ENCODE measurements around the gene PTPDC1.

PTPDC1 gene

GRCh38 chr9:94144394-94144793 is 60.1 kb downstream of the PTPDC1 start:
- Histone ChIP-seq H3K27ac (ENCODE audit: low read depth, low read length) (no peak overlapping the region), H2BK120ac (ENCODE audit: insufficient read depth, low read length, poor library complexity) (no peak overlapping the region), H4K8ac (ENCODE audit: low read depth, low read length) (no peak overlapping the region), H2BK5ac (ENCODE audit: low read depth, low read length, poor library complexity) (no peak overlapping the region), H3K4me1 (ENCODE audit: control insufficient read depth in 1 of 2, insufficient read depth in 2 of 2, low read length in 2 of 2) (peaks cover 12 to 20% of the 10 kb centered on the region in 2 experiments), H3K23ac (ENCODE audit: low read length) (no peak overlapping the region), H3K9ac (ENCODE audit: low read length) (no peak overlapping the region), H3K36me3 (ENCODE audit: control insufficient read depth in 1 of 2, insufficient read depth in 2 of 2, low read length in 2 of 2) (no peaks in the 10 kb centered on the region), H3K79me2 (ENCODE audit: control insufficient read depth, insufficient read depth, low read length, poor library complexity) (no peaks in the 10 kb centered on the region), H3K27me3 (ENCODE audit: insufficient read depth, low read length) (no peaks in the 10 kb centered on the region), H3K4ac (ENCODE audit: low read depth, low read length) (no peak overlapping the region), H3K4me2 (ENCODE audit: low read length) (no peak overlapping the region), H2AK5ac (ENCODE audit: low read length) (no peak overlapping the region), H4K12ac (ENCODE audit: low read depth, low read length) (no peak overlapping the region), H4K91ac (ENCODE audit: low read depth, low read length) (no peak overlapping the region), H2BK12ac (ENCODE audit: low read length) (no peak overlapping the region), H3K14ac (ENCODE audit: low read length) (no peak overlapping the region), H3K79me1 (ENCODE audit: low read length) (no peaks in the 10 kb centered on the region), H3K18ac (ENCODE audit: low read length) (no peak overlapping the region), H3K9me3 (ENCODE audit: insufficient read depth, low read depth, low read length) (no peaks in the 10 kb centered on the region), H2AFZ (ENCODE audit: insufficient read depth, low read length, poor library complexity) (no peak overlapping the region), H3K4me3 (ENCODE audit: low read depth, low read length) (no peak overlapping the region)
- WGBS (ENCODE audit: extremely low coverage, insufficient coverage, insufficient read length), result no CpG with 5 or more reads among the region's 2 CpGs
- DNase-seq, result no peak

- WGBS (ENCODE audit: extremely low coverage, insufficient coverage, insufficient read length), result no CpG with 5 or more reads among the region's 5 CpGs
- no peak overlapping the region for H3K23ac ChIP-seq (ENCODE audit: low read length)
- H3K18ac ChIP-seq (ENCODE audit: low read length), result no peak overlapping the region
- H3K4me1 ChIP-seq (ENCODE audit: control insufficient read depth in 1 of 2, insufficient read depth in 2 of 2, low read length in 2 of 2), result peaks cover 10 to 16% of the 10 kb centered on the region in 2 experiments
- no peak overlapping the region for H2BK12ac ChIP-seq (ENCODE audit: low read length)
- no peak for DNase-seq
- no peak overlapping the region for H3K14ac ChIP-seq (ENCODE audit: low read length)
- no peak overlapping the region for H3K4me2 ChIP-seq (ENCODE audit: low read length)
- H3K79me2 ChIP-seq (ENCODE audit: control insufficient read depth, insufficient read depth, low read length, poor library complexity), result no peaks in the 10 kb centered on the region
- H3K9me3 ChIP-seq (ENCODE audit: insufficient read depth, low read depth, low read length), result no peaks in the 10 kb centered on the region
- H2BK5ac ChIP-seq (ENCODE audit: low read depth, low read length, poor library complexity), result no peak overlapping the region
- H4K8ac ChIP-seq (ENCODE audit: low read depth, low read length), result no peak overlapping the region
- H3K4me3 ChIP-seq (ENCODE audit: low read depth, low read length), result no peak overlapping the region
- H3K79me1 ChIP-seq (ENCODE audit: low read length), result no peaks in the 10 kb centered on the region
- H3K4ac ChIP-seq (ENCODE audit: low read depth, low read length), result no peak overlapping the region
- H4K91ac ChIP-seq (ENCODE audit: low read depth, low read length), result no peak overlapping the region
- H3K27me3 ChIP-seq (ENCODE audit: insufficient read depth, low read length), result no peaks in the 10 kb centered on the region
- no peak overlapping the region for H2BK120ac ChIP-seq (ENCODE audit: insufficient read depth, low read length, poor library complexity)
- no peak overlapping the region for H2AFZ ChIP-seq (ENCODE audit: insufficient read depth, low read length, poor library complexity)
- no peaks in the 10 kb centered on the region for H3K36me3 ChIP-seq (ENCODE audit: control insufficient read depth in 1 of 2, insufficient read depth in 2 of 2, low read length in 2 of 2)
- no peak overlapping the region for H4K12ac ChIP-seq (ENCODE audit: low read depth, low read length)
- no peak overlapping the region for H2AK5ac ChIP-seq (ENCODE audit: low read length)
- H3K27ac ChIP-seq (ENCODE audit: low read depth, low read length), result no peak overlapping the region
- H3K9ac ChIP-seq (ENCODE audit: low read length), result no peak overlapping the region
Observed at GRCh38 chr9:94145640-94146039, 61.4 kb downstream of the PTPDC1 start.

- Histone ChIP-seq H3K4me1 (ENCODE audit: control insufficient read depth in 1 of 2, insufficient read depth in 2 of 2, low read length in 2 of 2) (peaks cover 0 to 9% of the 10 kb centered on the region in 2 experiments), H3K79me2 (ENCODE audit: control insufficient read depth, insufficient read depth, low read length, poor library complexity) (no peaks in the 10 kb centered on the region), H3K14ac (ENCODE audit: low read length) (no peak overlapping the region), H3K27me3 (ENCODE audit: insufficient read depth, low read length) (no peaks in the 10 kb centered on the region), H3K4me3 (ENCODE audit: low read depth, low read length) (no peak overlapping the region), H3K9me3 (ENCODE audit: insufficient read depth, low read depth, low read length) (no peaks in the 10 kb centered on the region), H2BK120ac (ENCODE audit: insufficient read depth, low read length, poor library complexity) (no peak overlapping the region), H2AFZ (ENCODE audit: insufficient read depth, low read length, poor library complexity) (no peak overlapping the region), H2BK5ac (ENCODE audit: low read depth, low read length, poor library complexity) (no peak overlapping the region), H3K4ac (ENCODE audit: low read depth, low read length) (no peak overlapping the region), H3K27ac (ENCODE audit: low read depth, low read length) (no peak overlapping the region), H2BK12ac (ENCODE audit: low read length) (no peak overlapping the region), H3K36me3 (ENCODE audit: control insufficient read depth in 1 of 2, insufficient read depth in 2 of 2, low read length in 2 of 2) (no peaks in the 10 kb centered on the region), H2AK5ac (ENCODE audit: low read length) (no peak overlapping the region), H4K8ac (ENCODE audit: low read depth, low read length) (no peak overlapping the region), H3K4me2 (ENCODE audit: low read length) (no peak overlapping the region), H3K23ac (ENCODE audit: low read length) (no peak overlapping the region), H3K9ac (ENCODE audit: low read length) (no peak overlapping the region), H4K12ac (ENCODE audit: low read depth, low read length) (no peak overlapping the region), H3K79me1 (ENCODE audit: low read length) (no peaks in the 10 kb centered on the region), H4K91ac (ENCODE audit: low read depth, low read length) (no peak overlapping the region), H3K18ac (ENCODE audit: low read length) (no peak overlapping the region)
- WGBS (ENCODE audit: extremely low coverage, insufficient coverage, insufficient read length), result no CpG with 5 or more reads among the region's 13 CpGs
- DNase-seq, result no peak
Observed at GRCh38 chr9:94147776-94148175, 63.5 kb downstream of the PTPDC1 start.

DNA sequence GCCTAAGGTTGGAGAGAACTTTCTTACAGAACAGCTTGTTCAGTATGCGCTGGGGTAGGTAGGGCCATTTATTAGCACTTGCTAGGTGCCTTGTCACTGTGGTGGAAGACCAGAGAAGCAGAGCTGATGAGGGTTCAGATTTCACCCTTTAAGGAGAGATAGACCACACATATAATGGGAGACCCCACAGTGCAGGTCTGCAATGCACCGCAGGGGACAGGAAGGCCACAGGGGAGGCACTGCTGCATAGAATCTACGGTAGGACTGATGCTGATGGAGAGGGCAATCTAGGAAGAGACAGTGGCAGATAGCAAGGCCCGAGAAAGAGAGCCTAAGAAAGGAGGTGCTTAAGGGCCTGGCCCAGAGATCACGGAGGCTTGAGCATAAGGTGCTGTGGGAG is 64.2 kb downstream of the PTPDC1 start:
- Histone ChIP-seq H3K18ac (ENCODE audit: low read length) (no peak overlapping the region), H3K36me3 (ENCODE audit: control insufficient read depth in 1 of 2, insufficient read depth in 2 of 2, low read length in 2 of 2) (no peaks in the 10 kb centered on the region), H3K4ac (ENCODE audit: low read depth, low read length) (no peak overlapping the region), H3K4me2 (ENCODE audit: low read length) (no peak overlapping the region), H3K9ac (ENCODE audit: low read length) (no peak overlapping the region), H4K12ac (ENCODE audit: low read depth, low read length) (no peak overlapping the region), H4K8ac (ENCODE audit: low read depth, low read length) (no peak overlapping the region), H3K9me3 (ENCODE audit: insufficient read depth, low read depth, low read length) (no peaks in the 10 kb centered on the region), H3K79me2 (ENCODE audit: control insufficient read depth, insufficient read depth, low read length, poor library complexity) (no peaks in the 10 kb centered on the region), H2BK120ac (ENCODE audit: insufficient read depth, low read length, poor library complexity) (no peak overlapping the region), H2AFZ (ENCODE audit: insufficient read depth, low read length, poor library complexity) (no peak overlapping the region), H3K4me3 (ENCODE audit: low read depth, low read length) (no peak overlapping the region), H3K27me3 (ENCODE audit: insufficient read depth, low read length) (no peaks in the 10 kb centered on the region), H2AK5ac (ENCODE audit: low read length) (no peak overlapping the region), H3K79me1 (ENCODE audit: low read length) (no peaks in the 10 kb centered on the region), H2BK12ac (ENCODE audit: low read length) (no peak overlapping the region), H3K27ac (ENCODE audit: low read depth, low read length) (no peak overlapping the region), H3K4me1 (ENCODE audit: control insufficient read depth in 1 of 2, insufficient read depth in 2 of 2, low read length in 2 of 2) (peaks cover 0 to 9% of the 10 kb centered on the region in 2 experiments), H3K23ac (ENCODE audit: low read length) (no peak overlapping the region), H3K14ac (ENCODE audit: low read length) (no peak overlapping the region), H4K91ac (ENCODE audit: low read depth, low read length) (no peak overlapping the region), H2BK5ac (ENCODE audit: low read depth, low read length, poor library complexity) (no peak overlapping the region)
- WGBS (ENCODE audit: extremely low coverage, insufficient coverage, insufficient read length), result no CpG with 5 or more reads among the region's 5 CpGs
- DNase-seq, result no peak

Data from trophoblast cell (in vitro differentiated cells and primary cell).